ENCODE measurements around the gene SPRR2A.
"Not testable (repeated sequence)": the region's sequence is repeated elsewhere in the genome, so short reads cannot be mapped to it uniquely, and the experiment has no call there.

The SPRR2A gene

GRCh38 chr1:153057375-153057774, at the start of gene SPRR2A:
Gene SPRR2A, minus strand, starts transcription at chr1:153057512. Its CDS starts 777 bp downstream, at chr1:153056735.
- H3K4me3 Mint-ChIP-seq: no peak within 1 kb of the TSS

GRCh38 chr1:153100245-153100644, 42.9 kb upstream of the SPRR2A start:
- Mint-ChIP-seq H3K4me1 (ENCODE audit: low read depth) (no peaks in the 10 kb centered on the region), H3K9me3 (no peaks in the 10 kb centered on the region), H3K36me3 (ENCODE audit: low read depth) (no peaks in the 10 kb centered on the region), H3K27me3 (peaks cover 2% of the 10 kb centered on the region), H3K27ac (no peak overlapping the region), H3K4me3 (no peak overlapping the region)
- intact Hi-C loops (cut with micrococcal nuclease): no loop called here

More at GRCh38 chr1:153057375-153057774, at the start of gene SPRR2A:
- peaks cover 8% of the 10 kb centered on the region for H3K27me3 Mint-ChIP-seq
- no peak within 1 kb of the TSS for H3K27ac Mint-ChIP-seq
- H3K4me1 Mint-ChIP-seq (ENCODE audit: low read depth): no peaks in the 10 kb centered on the region
- H3K9me3 Mint-ChIP-seq: no peaks in the 10 kb centered on the region
- H3K36me3 Mint-ChIP-seq (ENCODE audit: low read depth): no peaks in the 10 kb centered on the region
- intact Hi-C loops (cut with micrococcal nuclease): no loop called here

GRCh38 chr1:153099461-153100045, 42.2 kb upstream of the SPRR2A start:
- H3K27me3 Mint-ChIP-seq: peaks cover 2% of the 10 kb centered on the region
- H3K27ac Mint-ChIP-seq: no peak overlapping the region
- no peaks in the 10 kb centered on the region for H3K4me1 Mint-ChIP-seq (ENCODE audit: low read depth)
- no peaks in the 10 kb centered on the region for H3K9me3 Mint-ChIP-seq
- H3K4me3 Mint-ChIP-seq: no peak overlapping the region
- intact Hi-C loops (cut with micrococcal nuclease): no loop called here
- no peaks in the 10 kb centered on the region for H3K36me3 Mint-ChIP-seq (ENCODE audit: low read depth)

- peaks cover 4% of the 10 kb centered on the region for H3K27me3 Mint-ChIP-seq
- no peak overlapping the region for H3K4me3 Mint-ChIP-seq
- intact Hi-C loops (cut with micrococcal nuclease): no loop called here
- no peaks in the 10 kb centered on the region for H3K9me3 Mint-ChIP-seq
- no peaks in the 10 kb centered on the region for H3K4me1 Mint-ChIP-seq (ENCODE audit: low read depth)
- no peak overlapping the region for H3K27ac Mint-ChIP-seq
- H3K36me3 Mint-ChIP-seq (ENCODE audit: low read depth): no peaks in the 10 kb centered on the region
Measured at GRCh38 chr1:153095764-153096163, 38.5 kb upstream of the SPRR2A start.

GRCh38 chr1:153094426-153094825, 37.1 kb upstream of the SPRR2A start, which contains the start of gene SPRR2E:
Gene SPRR2E, minus strand, starts transcription at chr1:153094526. Its CDS starts 775 bp downstream, at chr1:153093751.
- H3K4me1 Mint-ChIP-seq (ENCODE audit: low read depth): no peaks in the 10 kb centered on the region
- peaks cover 2% of the 10 kb centered on the region for H3K27me3 Mint-ChIP-seq
- no peak within 1 kb of the TSS for H3K27ac Mint-ChIP-seq
- no peak within 1 kb of the TSS for H3K4me3 Mint-ChIP-seq
- no peaks in the 10 kb centered on the region for H3K9me3 Mint-ChIP-seq
- no peaks in the 10 kb centered on the region for H3K36me3 Mint-ChIP-seq (ENCODE audit: low read depth)
- intact Hi-C loops (cut with micrococcal nuclease): no loop called here

GRCh38 chr1:153087652-153088051, 30.3 kb upstream of the SPRR2A start:
- Mint-ChIP-seq H3K27ac (no peak overlapping the region), H3K36me3 (ENCODE audit: low read depth) (no peaks in the 10 kb centered on the region), H3K4me3 (no peak overlapping the region), H3K27me3 (peaks cover 5% of the 10 kb centered on the region), H3K9me3 (no peaks in the 10 kb centered on the region), H3K4me1 (ENCODE audit: low read depth) (no peaks in the 10 kb centered on the region)
- intact Hi-C loops (cut with micrococcal nuclease): no loop called here

- Mint-ChIP-seq H3K9me3 (peaks cover 6% of the 10 kb centered on the region), H3K4me3 (no peak overlapping the region), H3K36me3 (ENCODE audit: low read depth) (no peaks in the 10 kb centered on the region), H3K27ac (no peak overlapping the region), H3K4me1 (ENCODE audit: low read depth) (no peaks in the 10 kb centered on the region), H3K27me3 (peaks cover 3% of the 10 kb centered on the region)
- intact Hi-C loops (cut with micrococcal nuclease): no loop called here
Measured at GRCh38 chr1:153081736-153082135, 24.4 kb upstream of the SPRR2A start.

GRCh38 chr1:153072806-153073726, 15.8 kb upstream of the SPRR2A start:
- Mint-ChIP-seq H3K36me3 (ENCODE audit: low read depth) (no peaks in the 10 kb centered on the region), H3K27me3 (peaks cover 4% of the 10 kb centered on the region), H3K9me3 (no peaks in the 10 kb centered on the region), H3K4me1 (ENCODE audit: low read depth) (no peaks in the 10 kb centered on the region), H3K27ac (no peak overlapping the region), H3K4me3 (no peak overlapping the region)
- intact Hi-C loops (cut with micrococcal nuclease): no loop called here

- no peak within 1 kb of the TSS for H3K4me3 Mint-ChIP-seq
Measured at GRCh38 chr1:153071511-153071910, 14.2 kb upstream of the SPRR2A start, which contains the start of gene SPRR2B. Gene SPRR2B, minus strand, starts transcription at chr1:153071611. Its CDS starts 772 bp downstream, at chr1:153070839.

GRCh38 chr1:153070243-153070642, 12.9 kb upstream of the SPRR2A start:
- intact Hi-C loops (cut with micrococcal nuclease): no loop called here
- no peak overlapping the region for H3K4me3 Mint-ChIP-seq
- no peaks in the 10 kb centered on the region for H3K36me3 Mint-ChIP-seq (ENCODE audit: low read depth)
- H3K4me1 Mint-ChIP-seq (ENCODE audit: low read depth): no peaks in the 10 kb centered on the region
- no peak overlapping the region for H3K27ac Mint-ChIP-seq
- H3K27me3 Mint-ChIP-seq: peaks cover 5% of the 10 kb centered on the region
- no peaks in the 10 kb centered on the region for H3K9me3 Mint-ChIP-seq

More at GRCh38 chr1:153071511-153071910, 14.2 kb upstream of the SPRR2A start, which contains the start of gene SPRR2B:
- intact Hi-C loops (cut with micrococcal nuclease): no loop called here
- Mint-ChIP-seq H3K27me3 (peaks cover 4% of the 10 kb centered on the region), H3K27ac (no peak within 1 kb of the TSS), H3K36me3 (ENCODE audit: low read depth) (no peaks in the 10 kb centered on the region), H3K4me1 (ENCODE audit: low read depth) (no peaks in the 10 kb centered on the region), H3K9me3 (no peaks in the 10 kb centered on the region)

- intact Hi-C loops (cut with micrococcal nuclease): no loop called here
- no peak overlapping the region for H3K4me3 Mint-ChIP-seq
- H3K9me3 Mint-ChIP-seq: no peaks in the 10 kb centered on the region
- no peak overlapping the region for H3K27ac Mint-ChIP-seq
- H3K27me3 Mint-ChIP-seq: peaks cover 10% of the 10 kb centered on the region
- H3K36me3 Mint-ChIP-seq (ENCODE audit: low read depth): no peaks in the 10 kb centered on the region
- H3K4me1 Mint-ChIP-seq (ENCODE audit: low read depth): no peaks in the 10 kb centered on the region
Measured at GRCh38 chr1:153058826-153059784, 1.8 kb upstream of the SPRR2A start.

- Mint-ChIP-seq H3K36me3 (ENCODE audit: low read depth) (no peaks in the 10 kb centered on the region), H3K4me3 (no peak overlapping the region), H3K4me1 (ENCODE audit: low read depth) (no peaks in the 10 kb centered on the region), H3K27me3 (peaks cover 10% of the 10 kb centered on the region), H3K9me3 (no peaks in the 10 kb centered on the region), H3K27ac (no peak overlapping the region)
- intact Hi-C loops (cut with micrococcal nuclease): no loop called here
Measured at GRCh38 chr1:153058154-153058553, 842 bp upstream of the SPRR2A start.

- peaks cover 13% of the 10 kb centered on the region for H3K27me3 Mint-ChIP-seq
- H3K9me3 Mint-ChIP-seq; H3K4me1 Mint-ChIP-seq (ENCODE audit: low read depth); H3K4me3 Mint-ChIP-seq; H3K36me3 Mint-ChIP-seq (ENCODE audit: low read depth); H3K27ac Mint-ChIP-seq; intact Hi-C loops (cut with micrococcal nuclease): not testable (repeated sequence)
Measured at GRCh38 chr1:153056111-153056510, 1.2 kb downstream of the SPRR2A start.

Measured in dendritic cell treated with granulocyte-macrophage colony-stimulating factor and Interleukin-4, amounts not matched to agents 40 ng/mL and 50 ng/mL, for 4 days (primary cell).